Stimulated activated CD8-positive, alpha-beta memory T cell treated with anti-CD3 and anti-CD28 coated beads, Interleukin-4, amount 100 ng/mL, for 24 hours (primary cell): Measurements from ENCODE around the gene FANCI.
"Not testable (repeated sequence)": the region's sequence is repeated elsewhere in the genome, so short reads cannot be mapped to it uniquely, and the experiment has no call there.

Source experiments
- DNase-seq: peaks from one replicate; pipeline ENCODE4 v3.0.0-alpha.2; 2020; ENCODE audit warnings: low read depth

Gene FANCI

GRCh38 chr15:89225588-89225987 is 18.2 kb upstream of the FANCI start:
- DNase-seq, result no peak

GRCh38 chr15:89226359-89227221 is 17.2 kb upstream of the FANCI start:
- no peak for DNase-seq

GRCh38 chr15:89227425-89227824 is 16.4 kb upstream of the FANCI start:
- no peak for DNase-seq

- no peak for DNase-seq
Measured at GRCh38 chr15:89230277-89230676, 13.5 kb upstream of the FANCI start.

- DNase-seq, result no peak
Measured at GRCh38 chr15:89231832-89232231, 11.9 kb upstream of the FANCI start.

GRCh38 chr15:89239883-89240810 is 3.6 kb upstream of the FANCI start:
- DNase-seq, result not testable (repeated sequence)

- no peak for DNase-seq
Measured at GRCh38 chr15:89243046-89243690, 611 bp upstream of the FANCI start.

- no peak for DNase-seq
Measured at GRCh38 chr15:89244574-89244903, 760 bp downstream of the FANCI start.

- no peak for DNase-seq
Measured at GRCh38 chr15:89247446-89247845, 3.7 kb downstream of the FANCI start.

- DNase-seq, result no peak
Measured at GRCh38 chr15:89248584-89248983, 4.8 kb downstream of the FANCI start.

GRCh38 chr15:89250142-89250541 is 6.4 kb downstream of the FANCI start:
- DNase-seq, result not testable (repeated sequence)

- not testable (repeated sequence) for DNase-seq
Measured at GRCh38 chr15:89277281-89277680, 33.5 kb downstream of the FANCI start.

- DNase-seq, result no peak
Measured at GRCh38 chr15:89278307-89278706, 34.5 kb downstream of the FANCI start.

- no peak for DNase-seq
Measured at GRCh38 chr15:89282631-89283030, 38.9 kb downstream of the FANCI start.

GRCh38 chr15:89283201-89283600 is 39.4 kb downstream of the FANCI start:
- DNase-seq, result no peak

GRCh38 chr15:89291934-89292438 is 48.2 kb downstream of the FANCI start:
- no peak for DNase-seq

- no peak for DNase-seq
Measured at GRCh38 chr15:89293012-89293411, 49.2 kb downstream of the FANCI start.

GRCh38 chr15:89299896-89300295 is 56.1 kb downstream of the FANCI start:
- DNase-seq, result no peak

- no peak for DNase-seq
Measured at GRCh38 chr15:89301304-89302089, 57.7 kb downstream of the FANCI start.

GRCh38 chr15:89303986-89304385 is 60.2 kb downstream of the FANCI start:
- no peak for DNase-seq

- DNase-seq, result no peak
Measured at GRCh38 chr15:89305395-89305794, 61.6 kb downstream of the FANCI start.
